GM12878 (cell line): ENCODE results near the gene MAGI2. TPM values are rescaled to one million over a fixed set of nuclear protein-coding genes. Genes with fewer than 3 reads are reported as not detected.

ENCODE experiments used
- ATAC-seq: fragments of 200-7000 bp; cut with Tn5 transposase; 3 replicates; pipeline ENCODE4 v1.9.1; 2020; ENCODE audit warnings: mild to moderate bottlenecking, moderate library complexity
- BruUV-seq: library from RNA; stranded (reverse); fragments of 400-500 nt; replicated peaks from 2 replicates; lab custom pipeline; 2021; lab: Mats Ljungman, UMichigan
- CTCF ChIA-PET: fragments of 300-600 bp; sonication (Branson Sonifier 250); formaldehyde crosslinking; extraction: SDS; loops from one replicate; lab custom pipeline; 2021; ENCODE audit warnings: inconsistent platforms; lab: Yijun Ruan, JAX
- POLR2A ChIA-PET: fragments of 350-600 bp; formaldehyde crosslinking; extraction: SDS; loops from one replicate; lab custom pipeline; 2021; ENCODE audit warnings: inconsistent platforms; lab: Charles Lee
- RAD21 ChIA-PET: fragments of 300-600 bp; sonication (Branson Sonifier 250); formaldehyde crosslinking; loops from one replicate; lab custom pipeline; 2023; ENCODE audit warnings: antibody characterized with exemption; ENCODE audit not compliant: unreplicated experiment; lab: Charles Lee
- SMC1A ChIA-PET: fragments of 300-600 bp; sonication (Branson Sonifier 250); formaldehyde crosslinking; loops from one replicate; lab custom pipeline; 2023; ENCODE audit not compliant: unreplicated experiment, uncharacterized antibody; lab: Charles Lee
- DNase-seq: peaks from one replicate; pipeline ENCODE4 v3.0.0-alpha.2; 2011; ENCODE audit warnings: low read depth, low spot score
- FAIRE-seq: peaks from 3 replicates; lab custom pipeline; 2011; peaks lifted over from hg19 to GRCh38; lab: Jason Lieb, UNC
- H2AFZ ChIP-seq: 2 replicates; pipeline ENCODE4 v1.6.0; 2011; ENCODE audit warnings: low read depth, low read length, control low read depth; ENCODE audit not compliant: control insufficient read depth
- H3K27ac ChIP-seq: 2 replicates; pipeline ENCODE4 v1.5.1; 2011; ENCODE audit warnings: control low read depth; ENCODE audit not compliant: control insufficient read depth, insufficient read depth
- H3K27me3 ChIP-seq, 2 experiments: replicated peaks in 1 of 2; 2 replicates each; pipeline versions ENCODE4 v1.6.0 to v1.6.1; 2011; ENCODE audit warnings: low read length in 1 of 2; ENCODE audit not compliant: control insufficient read depth in 2 of 2, insufficient read depth in 2 of 2
- H3K36me3 ChIP-seq, 2 experiments: 2 replicates each; pipeline ENCODE4 v1.5.1; 2011; ENCODE audit warnings: low read length in 1 of 2; ENCODE audit not compliant: control insufficient read depth in 2 of 2, insufficient read depth in 2 of 2
- H3K4me1 ChIP-seq: 2 replicates; pipeline ENCODE4 v1.6.1; 2011; ENCODE audit warnings: mild to moderate bottlenecking, low read length, moderate library complexity, mixed read lengths; ENCODE audit not compliant: control insufficient read depth, insufficient read depth
- H3K4me2 ChIP-seq: 2 replicates; pipeline ENCODE4 v1.6.0; 2011; ENCODE audit warnings: control low read depth; ENCODE audit not compliant: control insufficient read depth, insufficient read depth
- H3K4me3 ChIP-seq: fragments of 200-600 bp; sonication (generic); 2 replicates; pipeline ENCODE4 v1.5.1; 2016
- H3K79me2 ChIP-seq: 2 replicates; pipeline ENCODE4 v1.6.0; 2011; ENCODE audit warnings: low read length; ENCODE audit not compliant: control insufficient read depth, insufficient read depth
- H3K9ac ChIP-seq: 2 replicates; pipeline ENCODE4 v1.8.0; 2011; ENCODE audit warnings: low read length, control low read depth, mixed read lengths; ENCODE audit not compliant: control insufficient read depth, insufficient read depth
- H3K9me3 ChIP-seq: replicated peaks from 3 replicates; pipeline ENCODE4 v1.5.1; 2011; ENCODE audit warnings: mild to moderate bottlenecking, low read length; ENCODE audit not compliant: control insufficient read depth, insufficient read depth
- H4K20me1 ChIP-seq: 2 replicates; pipeline ENCODE4 v1.6.0; 2011; ENCODE audit not compliant: control insufficient read depth, insufficient read depth
- ETV6 ChIP-seq, 2 experiments: fragments of 450-650 bp in 1 of 2; IDR thresholded peaks in 1 of 2; conservative IDR thresholded peaks in 1 of 2; 2 replicates each; pipeline ENCODE4 v1.6.1; 2014; ENCODE audit warnings: antibody characterized with exemption in 1 of 2, borderline replicate concordance in 1 of 2, low read depth in 1 of 2, mild to moderate bottlenecking in 1 of 2, moderate library complexity in 1 of 2
- HDAC6 ChIP-seq: fragments of 200-600 bp; sonication (generic); IDR thresholded peaks from one replicate; pipeline ENCODE4 v1.8.0; 2017; ENCODE audit warnings: antibody characterized with exemption; ENCODE audit not compliant: unreplicated experiment
- NFYA ChIP-seq: IDR thresholded peaks from 2 replicates; pipeline ENCODE4 v1.6.1; 2011; ENCODE audit warnings: low read depth, mild to moderate bottlenecking, low read length, improper control_type of control experiment, borderline replicate concordance
- RB1 ChIP-seq: fragments of 450-650 bp; formaldehyde crosslinking; IDR thresholded peaks from 2 replicates; pipeline ENCODE4 v1.6.1; 2017; ENCODE audit warnings: mild to moderate bottlenecking, borderline replicate concordance
- SMAD5 ChIP-seq: IDR thresholded peaks from 2 replicates; pipeline ENCODE4 v1.6.1; 2016; ENCODE audit warnings: antibody characterized with exemption, low read depth
- TARDBP ChIP-seq: IDR thresholded peaks from 2 replicates; pipeline ENCODE4 v1.6.1; 2016; ENCODE audit warnings: borderline replicate concordance
- YY1 ChIP-seq: IDR thresholded peaks from 2 replicates; pipeline ENCODE4 v1.6.1; 2011; ENCODE audit warnings: low read depth, mild to moderate bottlenecking, low read length
- WGBS: methylation state at CpG from one replicate; pipeline ENCODE4 v1.1.6; 2016; ENCODE audit warnings: low lambda C conversion rate; ENCODE audit not compliant: insufficient replicate concordance, insufficient coverage; ENCODE audit errors: missing lambda C conversion rate; 5-methylcytosine and 5-hydroxymethylcytosine counted together
- in situ Hi-C: fragments of 300-500 bp; cut with MboI; formaldehyde crosslinking; loops from 9 replicates; pipeline ENCODE4 v1.14.3; 2018; ENCODE audit warnings: mixed read lengths
- intact Hi-C: fragments of 100-400 bp; cut with micrococcal nuclease; formaldehyde crosslinking; loops from one replicate; pipeline ENCODE4 v1.14.2; 2022; ENCODE audit not compliant: unreplicated experiment
- polyA plus RNA-seq, 11 experiments: library from polyadenylated mRNA; depleted of rRNA in 4 of 11; unstranded in 6 of 11; stranded (reverse) in 5 of 11; fragments of >200 nt; fragmentation: Nextera tagmentation in 4 of 11; fragmentation: Illumina TruSeq in 1 of 11; extraction: Ambion mirVana in 4 of 11; extraction: Trizol in 1 of 11; gene quantifications; 1 replicate in 1 of 11; 2 replicates in 10 of 11; pipeline versions ENCODE4 v1.2.1 to v1.2.3, GENCODE V29; 2011 to 2016; ENCODE audit warnings: inconsistent platforms in 2 of 11, missing spikeins in 2 of 11, low read depth in 1 of 11
- total RNA-seq, 4 experiments: library from RNA; depleted of rRNA in 3 of 4; stranded (reverse); fragments of >200 nt in 3 of 4; fragmentation: Illumina TruSeq in 1 of 4; extraction: Trizol in 1 of 4; gene quantifications; 2 replicates each; pipeline versions ENCODE4 v1.2.1 to v1.2.3, GENCODE V29; 2013 to 2021
- TF ChIP-seq, protein P1 (sequence below): fragments of 450-650 bp; IDR thresholded peaks from 2 replicates; pipeline ENCODE4 v1.6.1; 2018; ENCODE audit warnings: borderline replicate concordance, mild to moderate bottlenecking; ENCODE audit not compliant: partially characterized antibody

The MAGI2 gene
- total and polyA plus RNA-seq, 10 of the 15 experiments (the other 5 are each of a cell fraction or from before 2014, with no cell fraction given) = 0.01 to 0.31 (median 0.05) TPM; not detected in 2

DNA sequence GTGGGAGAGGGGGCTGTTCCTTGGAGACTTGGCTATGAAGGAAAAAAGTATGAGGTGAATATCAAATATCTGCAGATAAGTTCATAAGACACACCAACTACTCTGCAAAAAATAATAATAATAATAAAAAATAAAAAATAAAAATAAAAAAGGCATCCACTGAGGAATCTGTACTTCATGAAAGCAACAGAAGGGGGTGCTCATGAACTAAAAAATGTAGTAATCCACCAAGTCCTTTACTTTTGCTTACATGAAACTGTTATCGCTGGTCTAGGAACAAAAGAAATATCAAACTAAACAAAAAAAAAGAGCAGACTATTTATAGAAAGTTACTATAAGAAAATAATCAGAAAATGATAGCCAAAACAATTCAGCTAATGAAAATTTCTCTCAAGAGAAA is 1075.9 kb downstream of the MAGI2 start:
- SMC1A ChIA-PET = no interaction called here
- no peak overlapping the region for H2AFZ ChIP-seq
- no peak overlapping the region for H3K27ac ChIP-seq
- POLR2A ChIA-PET = no interaction called here
- in situ Hi-C loops (no loop called here), intact Hi-C loops (no loop called here)
- H3K9me3 ChIP-seq = no peaks in the 10 kb centered on the region
- no peaks in the 10 kb centered on the region for H3K4me1 ChIP-seq
- ATAC-seq (no peak), DNase-seq (no peak), FAIRE-seq (no peak)
- no TSS peak for BruUV-seq
- no peaks in the 10 kb centered on the region for H3K79me2 ChIP-seq
- no peak overlapping the region for H3K9ac ChIP-seq
- no peaks in the 10 kb centered on the region for H4K20me1 ChIP-seq
- WGBS = 61% methylated on average over 1 of the region's 1 CpG
- TF ChIP-seq HDAC6 (no peak), ETV6 (conservative IDR thresholded peaks at IDR 0.05 in 1 of 2, IDR thresholded peaks at IDR 0.05 in 1 of 2; ENCODE audit: borderline replicate concordance in 1 of 2, low read depth in 1 of 2) (no peak), YY1 (no peak), SMAD5 (no peak), TARDBP (no peak), RB1 (no peak), NFYA (no peak)
- TF ChIP-seq, protein P1, sequence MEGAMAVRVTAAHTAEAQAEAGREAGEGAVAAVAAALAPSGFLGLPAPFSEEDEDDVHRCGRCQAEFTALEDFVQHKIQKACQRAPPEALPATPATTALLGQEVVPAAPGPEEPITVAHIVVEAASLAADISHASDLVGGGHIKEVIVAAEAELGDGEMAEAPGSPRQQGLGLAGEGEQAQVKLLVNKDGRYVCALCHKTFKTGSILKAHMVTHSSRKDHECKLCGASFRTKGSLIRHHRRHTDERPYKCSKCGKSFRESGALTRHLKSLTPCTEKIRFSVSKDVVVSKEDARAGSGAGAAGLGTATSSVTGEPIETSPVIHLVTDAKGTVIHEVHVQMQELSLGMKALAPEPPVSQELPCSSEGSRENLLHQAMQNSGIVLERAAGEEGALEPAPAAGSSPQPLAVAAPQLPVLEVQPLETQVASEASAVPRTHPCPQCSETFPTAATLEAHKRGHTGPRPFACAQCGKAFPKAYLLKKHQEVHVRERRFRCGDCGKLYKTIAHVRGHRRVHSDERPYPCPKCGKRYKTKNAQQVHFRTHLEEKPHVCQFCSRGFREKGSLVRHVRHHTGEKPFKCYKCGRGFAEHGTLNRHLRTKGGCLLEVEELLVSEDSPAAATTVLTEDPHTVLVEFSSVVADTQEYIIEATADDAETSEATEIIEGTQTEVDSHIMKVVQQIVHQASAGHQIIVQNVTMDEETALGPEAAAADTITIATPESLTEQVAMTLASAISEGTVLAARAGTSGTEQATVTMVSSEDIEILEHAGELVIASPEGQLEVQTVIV = no peak
- RAD21 ChIA-PET = no interaction called here
- H3K27me3 ChIP-seq = no peaks in the 10 kb centered on the region
- H3K4me2 ChIP-seq = no peak overlapping the region
- CTCF ChIA-PET = no interaction called here
- no peak overlapping the region for H3K4me3 ChIP-seq
- no peaks in the 10 kb centered on the region for H3K36me3 ChIP-seq
